M059J (cell line): ENCODE results near the gene AHCYL2. TPM values are rescaled to one million over a fixed set of nuclear protein-coding genes. Genes with fewer than 3 reads are reported as not detected.
"Not testable (repeated sequence)": the region's sequence is repeated elsewhere in the genome, so short reads cannot be mapped to it uniquely, and the experiment has no call there.

Experiments
- DNase-seq: peaks from one replicate; pipeline ENCODE4 v3.0.0-alpha.2; 2012; ENCODE audit warnings: low read depth
- total RNA-seq: library from RNA; depleted of rRNA; stranded (reverse); fragments of >200 nt; shearing (Covaris generic); gene quantifications from 2 replicates; pipeline ENCODE4 v1.2.3, GENCODE V29; 2014; rRNA removed

Gene AHCYL2
- total RNA-seq, 1 experiment from 2014 or later: 8.2 TPM

DNA sequence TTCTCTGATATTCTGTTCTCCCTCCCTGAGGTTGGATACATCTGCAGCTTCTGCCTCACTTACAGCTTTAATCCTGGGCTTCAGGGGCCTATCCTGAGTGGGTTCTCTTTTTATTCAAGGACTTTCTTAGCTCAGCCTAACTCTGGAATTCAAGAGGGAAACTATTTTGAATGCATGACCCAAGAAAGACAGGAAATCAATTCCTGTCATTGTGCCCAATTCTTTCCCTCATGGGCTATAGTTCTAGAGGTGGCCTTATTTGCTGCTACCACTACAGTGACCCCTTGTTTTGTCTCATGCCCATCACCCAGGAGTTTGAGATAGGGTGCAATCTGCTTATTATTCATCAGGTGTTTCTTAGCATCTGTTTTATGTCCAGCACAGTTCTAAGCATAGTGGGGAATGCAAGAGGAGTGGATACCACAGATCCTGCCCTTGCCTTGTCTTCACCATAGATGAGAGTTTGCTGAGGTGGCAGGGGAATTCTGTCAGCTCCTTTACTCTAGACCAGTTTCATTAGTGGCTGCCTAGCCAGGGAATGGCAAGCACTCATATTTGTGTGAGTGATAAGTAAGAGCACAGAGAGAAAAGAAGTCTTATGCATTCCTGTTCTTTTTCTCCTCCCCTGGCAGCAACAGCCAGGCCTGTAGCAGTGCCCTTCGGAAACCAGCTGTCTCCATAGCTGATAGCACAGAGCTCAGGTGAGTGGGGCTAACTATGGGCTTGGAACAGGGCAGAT, 228.8 kb downstream of the AHCYL2 start:
- no peak for DNase-seq

DNA sequence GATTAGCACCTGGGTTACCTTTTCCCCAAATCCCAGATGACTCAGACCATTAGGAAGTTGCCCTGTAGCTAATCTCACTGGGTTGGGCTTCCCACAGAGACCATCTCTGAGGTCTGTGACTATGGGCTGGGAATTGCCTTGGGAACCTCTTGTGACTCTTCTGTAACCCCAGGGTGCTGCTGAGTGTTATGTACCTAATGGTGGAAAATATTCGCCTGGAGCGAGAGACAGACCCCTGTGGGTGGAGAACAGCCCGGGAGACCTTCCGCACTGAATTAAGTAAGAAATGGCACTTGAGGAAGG, 229.4 kb downstream of the AHCYL2 start:
- peak; percentile 8 for DNase-seq

DNA sequence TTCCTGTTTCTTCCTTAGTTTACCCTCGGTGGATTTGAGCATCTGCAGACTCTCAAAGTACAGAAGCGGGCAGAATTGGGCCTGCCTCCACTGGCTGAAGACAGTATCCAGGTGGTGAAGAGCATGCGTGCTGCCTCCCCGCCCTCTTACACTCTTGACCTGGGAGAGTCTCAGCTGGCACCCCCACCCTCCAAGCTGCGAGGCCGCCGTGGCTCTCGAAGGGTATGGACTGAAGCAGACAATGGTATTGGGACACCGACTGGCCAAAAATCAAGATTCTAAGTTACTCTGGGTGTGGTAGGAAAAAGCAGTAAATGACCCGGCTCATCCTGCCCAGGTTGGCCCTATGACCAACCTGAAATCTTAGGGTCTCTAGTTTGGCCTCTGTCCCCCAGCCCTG, 231.6 kb downstream of the AHCYL2 start:
- no peak for DNase-seq

DNA sequence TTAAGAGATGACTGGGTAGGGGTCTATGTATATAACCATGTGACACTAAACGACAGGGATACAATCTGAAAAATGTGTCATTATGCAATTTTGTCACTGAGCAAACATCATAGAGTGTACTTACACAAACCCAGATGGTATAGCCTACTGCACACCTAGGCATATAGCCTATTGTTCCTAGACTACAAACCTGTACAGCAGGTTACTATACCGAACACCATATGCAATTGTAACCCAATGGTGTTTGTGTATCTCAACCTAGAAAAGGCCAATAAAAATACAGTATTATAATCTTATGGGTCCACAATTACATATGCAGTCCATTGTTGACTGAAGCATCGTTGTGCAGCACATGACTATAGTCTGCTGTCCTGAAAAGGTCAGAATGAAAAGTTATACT, 232.3 kb downstream of the AHCYL2 start:
- no peak for DNase-seq

DNA sequence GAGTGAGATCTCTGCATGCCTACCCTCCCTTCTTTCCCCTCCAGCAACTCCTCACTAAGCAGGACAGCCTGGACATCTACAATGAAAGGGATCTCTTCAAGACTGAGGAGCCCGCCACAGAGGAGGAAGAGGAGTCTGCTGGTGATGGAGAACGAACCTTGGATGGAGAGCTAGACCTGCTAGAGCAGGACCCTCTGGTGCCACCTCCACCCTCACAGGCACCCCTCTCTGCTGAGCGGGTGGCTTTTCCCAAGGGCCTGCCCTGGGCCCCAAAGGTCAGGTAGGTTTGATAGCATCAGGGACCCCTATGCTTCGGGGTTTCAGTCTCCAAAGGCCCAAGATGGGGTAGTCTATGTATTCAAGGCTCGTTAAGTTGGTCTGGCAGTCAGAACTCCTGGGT, 233.3 kb downstream of the AHCYL2 start:
- DNase-seq: no peak

DNA sequence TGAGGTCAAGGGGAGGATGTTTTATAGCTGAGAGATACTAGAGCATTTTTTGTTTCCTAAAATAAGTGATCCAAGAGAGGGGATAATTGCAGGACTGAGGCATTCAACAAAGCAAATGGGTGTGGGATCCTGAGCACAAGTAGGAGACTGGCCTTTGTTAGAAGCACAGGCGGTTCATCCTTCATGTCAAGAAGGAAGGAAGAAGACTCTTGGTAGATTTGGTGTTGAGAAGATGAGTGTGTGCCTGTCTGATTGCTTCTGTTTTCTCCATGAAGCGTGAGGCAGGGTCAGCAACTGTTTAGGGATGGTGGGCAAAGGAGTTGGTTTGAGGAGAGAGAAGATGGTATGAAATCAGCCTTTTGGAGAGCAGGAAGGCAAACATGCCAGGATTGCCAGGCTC, 237.0 kb downstream of the AHCYL2 start:
- DNase-seq: no peak

DNA sequence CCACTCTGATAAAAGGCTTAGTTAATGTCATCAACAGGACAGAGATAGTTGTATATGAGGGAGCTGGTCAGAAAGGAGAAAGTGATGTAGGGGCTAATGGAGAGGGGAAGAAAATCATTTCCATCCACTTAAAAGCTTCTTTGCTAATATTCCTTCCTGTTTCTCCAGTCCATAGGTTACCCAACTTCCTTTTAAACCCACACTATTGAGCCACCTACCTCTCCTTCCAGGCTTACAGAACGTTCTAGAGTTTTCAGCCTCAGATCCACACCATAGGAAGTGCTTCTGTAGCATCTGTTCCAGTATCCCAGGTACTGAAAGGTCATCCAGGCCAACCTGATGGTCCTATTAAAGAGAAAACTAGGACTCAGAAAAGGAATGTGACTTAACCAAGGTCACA, 237.6 kb downstream of the AHCYL2 start:
- DNase-seq: no peak

DNA sequence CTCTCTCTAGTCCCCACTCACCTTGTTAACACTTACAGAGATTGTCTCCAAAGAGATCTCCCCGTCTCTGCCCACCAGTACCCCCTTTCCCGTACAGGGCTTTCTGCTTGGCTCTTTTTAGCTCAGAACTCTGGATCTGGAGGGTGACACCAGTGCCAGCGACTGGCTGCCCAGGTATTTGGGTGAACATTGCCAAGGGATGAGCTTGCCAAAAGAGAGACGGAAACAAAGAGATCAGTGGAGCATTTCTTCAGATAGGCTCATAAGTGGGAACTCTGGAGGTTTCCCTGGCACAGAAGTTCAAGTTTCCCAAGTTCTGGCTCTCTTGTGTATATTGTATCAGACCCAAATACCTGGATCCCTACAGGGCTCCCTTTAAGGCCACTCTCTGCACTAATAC, 239.4 kb downstream of the AHCYL2 start:
- DNase-seq: no peak

DNA sequence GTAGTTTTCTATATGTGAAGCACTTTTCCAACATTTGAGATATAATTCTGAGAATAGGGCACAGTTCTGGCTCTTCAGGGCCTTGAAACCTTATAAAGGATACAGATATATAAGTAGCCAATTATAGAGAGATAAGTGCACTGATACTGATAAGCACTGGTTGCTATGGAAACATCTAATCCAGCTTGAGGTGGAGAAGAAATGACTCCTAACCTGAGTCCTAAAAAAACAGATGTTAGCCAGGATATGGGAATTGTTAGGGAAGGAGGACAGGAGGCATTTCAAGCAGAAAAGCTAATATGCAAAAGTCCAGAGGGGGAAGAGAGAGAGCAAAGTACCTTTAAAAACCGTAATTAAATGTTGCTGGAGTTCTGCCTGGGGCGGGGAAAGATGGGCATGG, 240.2 kb downstream of the AHCYL2 start:
- no peak for DNase-seq

DNA sequence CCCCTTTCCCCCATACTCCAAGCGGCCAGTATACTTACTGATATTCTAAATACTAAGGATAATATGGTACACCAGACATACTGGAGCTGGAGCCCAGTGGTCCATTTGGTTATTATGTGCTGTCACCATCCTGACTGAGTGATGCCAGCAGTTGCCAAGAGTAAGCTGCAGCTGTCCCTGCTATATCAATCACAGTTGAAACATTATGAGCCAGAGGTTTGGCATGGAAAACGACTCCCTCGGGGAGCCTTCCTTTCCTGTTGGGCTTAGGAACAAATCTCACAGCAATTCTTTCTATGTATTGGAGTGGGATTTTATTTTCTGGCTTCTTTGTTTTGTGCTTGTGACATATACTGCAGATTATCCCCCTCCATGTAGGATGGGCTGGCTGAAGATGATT, 242.0 kb downstream of the AHCYL2 start:
- DNase-seq: no peak

DNA sequence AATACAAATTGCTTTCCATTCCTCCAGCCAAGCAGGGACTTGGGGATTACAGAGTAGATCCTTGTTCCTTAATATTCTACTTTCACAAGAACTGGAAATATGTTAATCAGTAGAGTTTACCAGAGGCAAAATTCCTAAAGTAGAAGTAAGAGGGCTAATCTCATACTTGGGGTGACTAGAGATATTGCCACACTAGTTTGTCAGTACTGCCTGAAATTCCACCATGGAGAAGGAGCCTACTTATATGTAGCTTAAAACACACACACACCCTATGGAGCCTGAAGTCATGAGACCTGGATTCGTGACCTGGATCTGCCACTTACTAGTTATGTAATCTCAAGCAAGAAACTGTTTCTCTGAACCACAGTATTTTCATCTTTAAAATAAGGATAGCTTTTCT, 243.3 kb downstream of the AHCYL2 start:
- DNase-seq: peak; percentile 29

DNA sequence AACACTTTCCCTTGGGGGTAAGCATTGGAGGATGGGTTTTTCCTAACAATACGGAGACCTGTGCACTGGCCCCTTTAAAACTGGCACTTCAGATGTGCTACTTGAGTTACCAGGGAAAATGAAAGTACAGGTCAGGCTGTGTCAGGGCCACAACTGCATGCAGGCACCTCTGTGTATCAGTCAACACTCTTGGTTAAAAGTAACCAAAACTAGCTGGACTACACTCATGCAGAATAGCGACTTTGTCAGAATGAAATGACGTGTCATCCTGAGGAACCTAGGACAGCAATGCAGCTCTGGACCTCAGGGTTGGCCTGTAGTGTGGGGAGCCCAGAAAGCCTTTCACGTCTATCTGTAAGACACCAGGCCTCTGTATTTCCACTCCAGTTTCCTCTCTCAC, 243.7 kb downstream of the AHCYL2 start:
- DNase-seq: no peak

DNA sequence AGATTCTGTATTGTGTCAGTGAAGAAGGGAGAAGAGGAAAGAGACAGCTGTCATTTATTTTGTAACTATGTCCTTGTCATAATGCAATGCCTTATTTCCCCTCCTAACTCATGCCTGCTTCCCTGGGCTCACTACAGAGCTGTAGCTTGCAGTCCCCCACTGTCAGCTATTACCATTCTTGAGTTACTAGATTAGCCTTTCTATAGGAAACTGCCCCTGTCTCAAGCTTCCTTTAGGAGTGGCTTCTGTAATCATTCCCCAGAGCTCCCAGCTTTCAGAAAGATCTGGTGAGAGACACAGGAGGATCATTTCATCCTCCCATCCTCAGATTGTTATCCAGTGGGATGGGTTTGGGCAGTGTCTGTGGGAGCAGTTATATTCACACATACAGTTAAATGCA, 245.1 kb downstream of the AHCYL2 start:
- DNase-seq: no peak

DNA sequence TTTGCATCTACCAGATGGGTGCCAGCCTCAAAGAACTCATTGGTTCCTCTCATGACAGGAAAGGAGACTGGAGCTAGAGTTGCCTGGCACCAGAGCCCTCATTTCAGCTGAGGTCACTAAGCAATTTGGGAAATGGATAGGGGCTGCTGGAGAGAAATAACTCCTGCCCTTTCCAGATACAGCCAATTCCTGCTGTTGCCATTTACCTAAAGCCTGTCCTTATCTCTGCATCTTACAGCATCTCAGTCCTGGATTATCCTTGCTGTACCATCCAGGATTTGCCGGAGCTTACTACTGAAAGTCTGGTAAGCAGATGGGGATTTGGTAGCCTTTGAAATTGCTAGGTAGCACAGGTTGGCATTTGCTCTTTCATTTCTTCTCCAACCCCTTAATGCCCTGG, 245.6 kb downstream of the AHCYL2 start:
- DNase-seq: no peak

DNA sequence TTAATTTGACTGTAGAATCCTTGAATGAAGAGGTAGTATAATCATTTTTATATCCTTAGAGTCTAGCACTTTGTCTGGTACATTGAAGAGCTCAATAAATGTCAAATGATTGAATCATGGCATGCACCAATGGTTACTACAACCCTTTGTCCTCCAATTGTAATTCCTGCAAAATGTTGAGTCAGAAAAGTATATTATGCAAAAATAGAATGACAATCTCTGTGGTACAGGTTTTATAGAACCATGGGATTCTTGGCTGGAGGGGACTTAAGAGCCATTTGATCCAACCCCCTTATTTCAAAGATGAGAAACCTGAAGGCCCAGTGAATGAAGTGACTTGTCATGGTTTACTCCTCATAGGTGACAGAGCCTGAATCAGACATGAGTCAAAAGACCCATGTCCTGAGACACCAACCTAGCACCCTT, 246.6 kb downstream of the AHCYL2 start:
- peak; percentile 39 for DNase-seq

DNA sequence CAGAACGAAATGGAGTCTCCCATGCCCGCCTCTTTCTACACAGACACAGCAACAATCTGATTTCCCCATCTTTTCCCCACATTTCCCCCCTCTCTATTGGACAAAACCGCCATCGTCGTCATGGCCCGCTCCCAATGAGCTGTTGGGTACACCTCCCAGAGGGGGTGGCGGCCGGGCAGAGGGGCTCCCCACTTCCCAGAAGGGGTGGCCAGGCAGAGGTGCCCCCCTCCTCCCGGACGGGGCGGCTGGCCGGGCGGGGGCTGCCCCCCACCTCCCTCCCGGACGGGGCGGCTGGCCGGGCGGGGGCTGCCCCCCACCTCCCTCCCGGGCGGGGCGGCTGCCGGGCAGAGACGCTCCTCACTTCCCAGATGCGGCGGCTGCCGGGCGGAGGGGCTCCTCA, 251.1 kb downstream of the AHCYL2 start:
- not testable (repeated sequence) for DNase-seq

DNA sequence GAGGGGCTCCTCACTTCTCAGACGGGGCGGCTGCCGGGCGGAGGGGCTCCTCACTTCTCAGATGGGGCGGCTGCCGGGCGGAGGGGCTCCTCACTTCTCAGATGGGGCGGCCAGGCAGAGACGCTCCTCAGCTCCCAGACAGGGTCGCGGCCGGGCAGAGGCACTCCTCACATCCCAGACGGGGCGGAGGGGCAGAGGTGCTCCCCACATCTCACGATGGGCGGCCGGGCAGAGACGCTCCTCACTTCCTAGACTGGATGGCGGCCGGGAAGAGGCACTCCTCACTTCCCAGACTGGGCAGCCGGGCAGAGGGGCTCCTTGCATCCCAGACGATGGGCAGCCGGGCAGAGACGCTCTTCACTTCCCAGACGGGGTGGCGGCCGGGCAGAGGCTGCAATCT, 251.6 kb downstream of the AHCYL2 start:
- not testable (repeated sequence) for DNase-seq

Other genes starting within 250 kb of the AHCYL2 start
- 48.1 and 70.7 TPM in 2 replicates for gene TNPO3, start 169.9 kb upstream of the AHCYL2 start, total RNA-seq
- 0.91 and 4.2 TPM in 2 replicates for gene TSPAN33, start 80.3 kb upstream of the AHCYL2 start, total RNA-seq
- 0.64 and 3.1 TPM in 2 replicates for gene SMO, start 36.4 kb upstream of the AHCYL2 start, total RNA-seq
- 7.8 and 12.1 TPM in 2 replicates for gene STRIP2, start 209.4 kb downstream of the AHCYL2 start, total RNA-seq